GM19397 (cell line): Measurements from ENCODE around the gene FABP3.
"Not testable (repeated sequence)": the region's sequence is repeated elsewhere in the genome, so short reads cannot be mapped to it uniquely, and the experiment has no call there.

Experiments used
- ATAC-seq: cut with Tn5 transposase; IDR thresholded peaks from one replicate; pipeline ENCODE4 v1.9.1; 2021; ENCODE audit warnings: mild to moderate bottlenecking, moderate library complexity; ENCODE audit not compliant: unreplicated experiment

FABP3 gene

GRCh38 chr1:31399976-31400375 lies 27.1 kb upstream of the FABP3 start:
- no peak for ATAC-seq

- no peak for ATAC-seq
These were observed 25.4 kb upstream of the FABP3 start for GRCh38 chr1:31398246-31398645.

- ATAC-seq, result no peak
These were observed 24.7 kb upstream of the FABP3 start for GRCh38 chr1:31397360-31398095.

GRCh38 chr1:31396633-31397351 lies 23.9 kb upstream of the FABP3 start:
- ATAC-seq, result no peak

- peak; percentile 75 for ATAC-seq
These were observed 21.8 kb upstream of the FABP3 start for GRCh38 chr1:31394584-31395193.

GRCh38 chr1:31393463-31393862 lies 20.6 kb upstream of the FABP3 start:
- ATAC-seq, result no peak

- ATAC-seq, result no peak
These were observed 17.2 kb upstream of the FABP3 start for GRCh38 chr1:31390071-31390470.

GRCh38 chr1:31389616-31390015 lies 16.7 kb upstream of the FABP3 start:
- ATAC-seq, result no peak

GRCh38 chr1:31387612-31388011 lies 14.7 kb upstream of the FABP3 start:
- ATAC-seq, result no peak

GRCh38 chr1:31386576-31387243 lies 13.8 kb upstream of the FABP3 start:
- not testable (repeated sequence) for ATAC-seq

GRCh38 chr1:31383967-31384366 lies 11.1 kb upstream of the FABP3 start:
- ATAC-seq, result no peak

- no peak for ATAC-seq
These were observed 9.6 kb upstream of the FABP3 start for GRCh38 chr1:31382379-31382989.

GRCh38 chr1:31381394-31382294 lies 8.8 kb upstream of the FABP3 start:
- no peak for ATAC-seq

- ATAC-seq, result no peak
These were observed 7.3 kb upstream of the FABP3 start for GRCh38 chr1:31380181-31380580.

- no peak for ATAC-seq
These were observed 5.1 kb upstream of the FABP3 start for GRCh38 chr1:31378001-31378400.

- no peak for ATAC-seq
These were observed 4.5 kb upstream of the FABP3 start for GRCh38 chr1:31377364-31377863.

- ATAC-seq, result no peak
These were observed 3.7 kb upstream of the FABP3 start for GRCh38 chr1:31376375-31377134.

- no peak for ATAC-seq
These were observed 1.8 kb upstream of the FABP3 start for GRCh38 chr1:31374511-31375196.
